Sigmoid colon (tissue), 4 donors: ENCODE data around the gene LAMA3.

ENCODE experiments used
- CTCF ChIP-seq, 4 experiments: fragments of 450-650 bp in 3 of 4; fragments of 200-600 bp in 1 of 4; IDR thresholded peaks; one replicate each; pipeline ENCODE4 v1.5.1; 2016 to 2019; ENCODE audit warnings: antibody characterized with exemption in 4 of 4, mild to moderate bottlenecking in 3 of 4, moderate library complexity in 2 of 4
- EP300 ChIP-seq, 4 donors: sonication (generic); formaldehyde crosslinking; IDR thresholded peaks; one replicate each; pipeline ENCODE4 v1.6.1; 2017; ENCODE audit warnings: antibody characterized with exemption in 4 of 4
- POLR2AphosphoS5 ChIP-seq, 4 donors: sonication (generic); formaldehyde crosslinking; IDR thresholded peaks; one replicate each; pipeline ENCODE4 v1.6.1; 2017; ENCODE audit warnings: antibody characterized with exemption in 4 of 4

GRCh38 chr18:23765931-23766330 is 76.7 kb downstream of the LAMA3 start:
- TF ChIP-seq POLR2AphosphoS5 (IDR thresholded peaks at IDR 0.05) (no peak), CTCF (IDR thresholded peaks at IDR 0.05) (no peak), EP300 (IDR thresholded peaks at IDR 0.05) (no peak)
